ENCODE results near the gene CXCR5.
"Not testable (repeated sequence)": the region's sequence is repeated elsewhere in the genome, so short reads cannot be mapped to it uniquely, and the experiment has no call there.

The CXCR5 gene

GRCh38 chr11:118883368-118884071 is at the start of gene CXCR5:
TSS of gene CXCR5 (plus strand) at chr11:118883892. CDS start at chr11:118883942, 50 bp downstream.
- no peak for DNase-seq

- DNase-seq = no peak
These were observed 49.2 kb upstream of the CXCR5 start for GRCh38 chr11:118834427-118835028.

GRCh38 chr11:118837868-118838267 is 45.8 kb upstream of the CXCR5 start:
- DNase-seq = no peak

- no peak for DNase-seq
These were observed 44.7 kb upstream of the CXCR5 start for GRCh38 chr11:118838905-118839553.

GRCh38 chr11:118841469-118842242 is 42.0 kb upstream of the CXCR5 start:
- DNase-seq = peak; percentile 7

- DNase-seq = no peak
These were observed 41.3 kb upstream of the CXCR5 start for GRCh38 chr11:118842369-118842768.

GRCh38 chr11:118842843-118843242 is 40.8 kb upstream of the CXCR5 start:
- DNase-seq = not testable (repeated sequence)

GRCh38 chr11:118843565-118843964 is 40.1 kb upstream of the CXCR5 start:
- no peak for DNase-seq

GRCh38 chr11:118845369-118845768 is 38.3 kb upstream of the CXCR5 start:
- DNase-seq = no peak

GRCh38 chr11:118846181-118846935 is 37.3 kb upstream of the CXCR5 start:
- DNase-seq = no peak

GRCh38 chr11:118849825-118850224 is 33.9 kb upstream of the CXCR5 start:
- DNase-seq = no peak

GRCh38 chr11:118851970-118852369 is 31.7 kb upstream of the CXCR5 start:
- no peak for DNase-seq

GRCh38 chr11:118853678-118854077 is 30.0 kb upstream of the CXCR5 start:
- DNase-seq = no peak

- no peak for DNase-seq
These were observed 27.4 kb upstream of the CXCR5 start for GRCh38 chr11:118856314-118856713.

- no peak for DNase-seq
These were observed 26.3 kb upstream of the CXCR5 start for GRCh38 chr11:118857385-118857784.

- no peak for DNase-seq
These were observed 23.7 kb upstream of the CXCR5 start for GRCh38 chr11:118859973-118860372.

GRCh38 chr11:118868659-118869058 is 15.0 kb upstream of the CXCR5 start:
- DNase-seq = no peak

GRCh38 chr11:118870396-118871343 is 13.0 kb upstream of the CXCR5 start:
- no peak for DNase-seq

- DNase-seq = no peak
These were observed 11.3 kb upstream of the CXCR5 start for GRCh38 chr11:118872403-118872821.

GRCh38 chr11:118873804-118874203 is 9.9 kb upstream of the CXCR5 start:
- no peak for DNase-seq

GRCh38 chr11:118876286-118876685 is 7.4 kb upstream of the CXCR5 start:
- DNase-seq = no peak

Data from activated gamma-delta T cell treated with Interleukin-2 at 50 U/mL for 16 hours (primary cell).